Lower leg skin (tissue), 4 donors: ENCODE data around the gene TMA7. TPM values are rescaled to one million over a fixed set of nuclear protein-coding genes. Genes with fewer than 3 reads are reported as not detected.
"Not testable (repeated sequence)": the region's sequence is repeated elsewhere in the genome, so short reads cannot be mapped to it uniquely, and the experiment has no call there.

Source experiments
- DNase-seq, 2 donors: peaks; one replicate each; pipeline ENCODE4 v3.0.0-alpha.2; 2019; ENCODE audit warnings: low spot score in 2 of 2
- H3K4me3 ChIP-seq: fragments of 200-600 bp; sonication (generic); 2 replicates; pipeline ENCODE4 v1.5.1; 2017; ENCODE audit warnings: mild to moderate bottlenecking, low read depth; ENCODE audit not compliant: poor library complexity, severe bottlenecking
- CTCF ChIP-seq, 3 donors: fragments of 450-650 bp; IDR thresholded peaks; one replicate each; pipeline ENCODE4 v1.5.1; 2016; ENCODE audit warnings: antibody characterized with exemption in 3 of 3, mild to moderate bottlenecking in 3 of 3, moderate library complexity in 2 of 3
- POLR2A ChIP-seq, 2 donors: fragments of 450-650 bp; IDR thresholded peaks; one replicate each; pipeline ENCODE4 v1.6.1; 2016 to 2017; ENCODE audit warnings: antibody characterized with exemption in 2 of 2, mild to moderate bottlenecking in 1 of 2, moderate library complexity in 1 of 2
- WGBS, 2 donors: methylation state at CpG; one replicate each; pipeline ENCODE4 v1.1.5; 2018; 5-methylcytosine and 5-hydroxymethylcytosine counted together
- intact Hi-C: fragments of 100-400 bp; cut with DNase I; formaldehyde crosslinking; loops from one replicate; pipeline ENCODE4 v1.15.0; 2023; ENCODE audit warnings: low total_unique reads
- total RNA-seq, 4 donors: library from RNA; depleted of rRNA; stranded (reverse); fragments of >200 nt; gene quantifications; one replicate each; pipeline ENCODE4 v1.1.0, GENCODE V29; 2016

The TMA7 gene
- total RNA-seq, 4 donors from 2014 or later = 173 to 271 (median 250) TPM

DNA sequence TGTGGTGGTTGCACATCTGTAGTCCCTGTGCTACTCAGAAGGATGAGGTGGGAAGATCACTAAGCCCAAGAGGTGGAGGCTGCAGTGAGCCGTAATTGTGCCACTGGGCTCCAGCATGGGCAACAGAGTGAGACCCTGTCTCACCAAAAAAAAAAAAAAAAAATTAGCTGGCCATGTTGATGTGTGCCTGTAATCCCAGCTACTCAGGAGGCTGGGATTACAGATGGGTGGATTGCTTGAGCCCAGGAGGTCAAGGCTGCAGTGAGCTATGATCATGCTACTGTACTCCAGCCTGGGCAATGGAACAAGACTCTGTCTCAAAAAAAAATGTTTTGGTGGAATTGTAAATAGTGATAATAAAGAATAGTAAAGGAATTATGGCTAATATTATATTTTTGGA, 16.4 kb downstream of the TMA7 start:
- no peak overlapping the region for H3K4me3 ChIP-seq
- 100% methylated on average over 1 of the region's 1 CpG for WGBS, 2 donors
- intact Hi-C loops = no loop called here
- DNase-seq = no peak
- TF ChIP-seq CTCF (IDR thresholded peaks at IDR 0.05) = no peak
- TF ChIP-seq POLR2A (IDR thresholded peaks at IDR 0.05) = no peak

- H3K4me3 ChIP-seq = no peak overlapping the region
- WGBS, 2 donors = 78 to 81% methylated on average over 3 of the region's 3 CpGs
- no peak for DNase-seq
- TF ChIP-seq POLR2A (IDR thresholded peaks at IDR 0.05) = no peak
- no peak for TF ChIP-seq CTCF (IDR thresholded peaks at IDR 0.05)
- intact Hi-C loops = no loop called here
These were observed 19.3 kb downstream of the TMA7 start for GRCh38 chr3:48459331-48459730.

DNA sequence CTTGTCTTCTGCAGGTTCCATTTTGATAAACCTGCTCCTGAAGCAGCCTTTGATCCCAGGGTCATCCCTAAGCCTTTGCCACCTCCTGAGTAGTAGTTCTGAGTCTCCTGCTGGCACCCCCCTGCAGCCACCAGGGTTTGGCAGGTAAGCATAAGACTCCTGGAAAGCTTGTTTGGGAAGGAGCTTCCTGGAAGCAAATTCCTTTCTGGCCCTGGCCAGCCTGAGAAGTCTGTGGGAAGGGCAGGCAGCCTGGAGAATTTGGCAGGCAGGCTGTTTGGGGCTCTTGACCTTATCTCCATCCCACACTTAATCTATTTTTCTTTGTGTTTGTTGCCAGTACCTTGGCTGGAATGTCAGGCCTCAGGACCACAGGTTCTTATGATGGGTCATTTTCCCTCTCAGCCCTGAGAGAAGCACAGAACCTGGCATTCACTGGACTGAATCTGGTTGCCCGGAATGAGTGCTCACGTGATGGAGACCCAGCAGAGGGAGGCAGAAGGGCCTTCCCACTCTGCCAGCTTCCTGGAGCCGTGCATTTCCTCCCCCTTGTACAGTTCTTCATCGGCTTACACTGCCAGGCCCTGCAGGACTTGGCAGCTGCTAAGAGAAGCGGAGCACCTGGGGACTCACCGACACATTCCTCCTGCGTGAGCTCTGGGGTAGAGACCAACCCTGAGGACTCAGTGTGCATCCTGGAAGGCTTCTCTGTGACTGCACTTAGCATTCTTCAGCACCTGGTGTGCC, 19.9 kb downstream of the TMA7 start:
- 48 to 63% methylated on average over 7 of the region's 7 CpGs for WGBS, 2 donors
- TF ChIP-seq CTCF (IDR thresholded peaks at IDR 0.05) (no peak), POLR2A (IDR thresholded peaks at IDR 0.05) (no peak)
- no peak overlapping the region for H3K4me3 ChIP-seq
- intact Hi-C loops = loop anchor here (10.0 kb wide), 1 partner anchor 85 kb away; no protein-coding TSS in a partner anchor
- DNase-seq = no peak

DNA sequence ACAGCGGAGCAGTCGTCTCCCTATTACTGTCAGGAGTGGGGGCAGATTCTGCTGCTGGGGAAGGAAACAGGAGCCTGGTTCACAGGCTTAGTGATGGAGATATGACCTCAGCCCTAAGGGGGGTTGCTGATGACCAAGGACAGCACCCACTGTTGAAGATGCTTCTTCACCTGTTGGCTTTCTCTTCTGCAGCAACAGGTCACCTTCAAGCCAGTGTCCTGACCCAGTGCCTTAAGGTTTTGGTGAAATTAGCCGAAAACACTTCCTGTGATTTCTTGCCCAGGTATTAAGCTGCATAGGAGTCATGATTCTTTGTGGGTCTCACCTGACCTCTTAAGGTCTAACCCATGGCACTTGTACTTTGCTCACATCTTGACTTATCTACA, 20.5 kb downstream of the TMA7 start:
- no peak for DNase-seq
- TF ChIP-seq POLR2A (IDR thresholded peaks at IDR 0.05) (no peak), CTCF (IDR thresholded peaks at IDR 0.05) (no peak)
- WGBS, 2 donors = 80 to 90% methylated on average over 3 of the region's 3 CpGs
- intact Hi-C loops = loop anchor here (10.0 kb wide), 1 partner anchor 84 kb away; no protein-coding TSS in a partner anchor
- H3K4me3 ChIP-seq = no peak overlapping the region

GRCh38 chr3:48461767-48462166, 21.7 kb downstream of the TMA7 start:
- intact Hi-C loops = loop anchor here (10.0 kb wide), 1 partner anchor 83 kb away; no protein-coding TSS in a partner anchor
- WGBS, 2 donors = 89 to 92% methylated on average over 7 of the region's 7 CpGs
- not testable (repeated sequence) for DNase-seq, H3K4me3 ChIP-seq

DNA sequence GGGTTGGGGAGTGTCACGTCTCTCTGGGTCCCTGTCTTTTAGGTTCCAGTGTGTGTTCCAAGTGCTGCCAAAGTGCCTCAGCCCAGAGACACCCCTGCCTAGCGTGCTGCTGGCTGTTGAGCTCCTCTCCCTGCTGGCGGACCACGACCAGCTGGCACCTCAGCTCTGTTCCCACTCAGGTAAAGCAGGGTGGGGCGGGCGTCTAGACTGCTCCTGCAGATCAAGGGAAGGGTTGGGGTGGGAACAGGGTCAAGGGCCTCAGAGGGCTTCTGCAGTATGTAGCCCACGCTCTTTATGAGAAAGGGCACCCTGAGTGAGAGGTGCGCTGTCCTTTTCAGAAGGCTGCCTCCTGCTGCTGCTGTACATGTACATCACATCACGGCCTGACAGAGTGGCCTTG, 23.6 kb downstream of the TMA7 start:
- no peak for DNase-seq

More for the DNA sequence above, 23.6 kb downstream of the TMA7 start:
- no peak overlapping the region for H3K4me3 ChIP-seq
- no peak for TF ChIP-seq POLR2A (IDR thresholded peaks at IDR 0.05)
- no peak for TF ChIP-seq CTCF (IDR thresholded peaks at IDR 0.05)
- intact Hi-C loops = loop anchor here (10.0 kb wide), 1 partner anchor 81 kb away; no protein-coding TSS in a partner anchor
- WGBS, 2 donors = 81 to 88% methylated on average over 7 to 9 of the region's 9 CpGs
